Testis (tissue), 2 donors: ENCODE measurements around the gene TRAPPC11.

Experiments
- CTCF ChIP-seq, 3 experiments: fragments of 450-650 bp in 2 of 3; fragments of 200-600 bp in 1 of 3; sonication (generic) in 1 of 3; IDR thresholded peaks; one replicate each; pipeline ENCODE4 v1.5.1; 2016 to 2019; ENCODE audit warnings: antibody characterized with exemption in 3 of 3, mild to moderate bottlenecking in 2 of 3, moderate library complexity in 1 of 3
- POLR2A ChIP-seq: fragments of 450-650 bp; IDR thresholded peaks from one replicate; pipeline ENCODE4 v1.6.1; 2017; ENCODE audit warnings: antibody characterized with exemption, mild to moderate bottlenecking, moderate library complexity

- TF ChIP-seq CTCF (IDR thresholded peaks at IDR 0.05) (no peak), POLR2A (no peak)
Observed at GRCh38 chr4:183612329-183613250, 46.5 kb upstream of the TRAPPC11 start.
